SK-N-SH (cell line): ENCODE results near the gene SORD. TPM values are rescaled to one million over a fixed set of nuclear protein-coding genes. Genes with fewer than 3 reads are reported as not detected.

ENCODE experiments used
- CTCF ChIA-PET: fragments of 300-600, 350-600 bp; formaldehyde crosslinking; extraction: SDS; loops from one replicate; lab custom pipeline; 2021; lab: Yijun Ruan, JAX
- POLR2A ChIA-PET: fragments of 350-600 bp; sonication (Branson Sonifier 250); formaldehyde crosslinking; extraction: SDS; loops from one replicate; lab custom pipeline; 2020; ENCODE audit warnings: antibody characterized with exemption, inconsistent platforms; lab: Yijun Ruan, JAX
- DNase-seq: peaks from one replicate; pipeline ENCODE4 v3.0.0; 2012
- H2AFZ ChIP-seq: fragments of 200-600 bp; sonication (generic); 2 replicates; pipeline ENCODE4 v1.8.1; 2016; ENCODE audit warnings: antibody characterized with exemption, mild to moderate bottlenecking, low read depth
- H3F3A ChIP-seq: fragments of 200-600 bp; sonication (generic); replicated peaks from 2 replicates; pipeline ENCODE3; 2016; ENCODE audit warnings: antibody characterized with exemption, mild to moderate bottlenecking; ENCODE audit not compliant: insufficient read depth
- H3K27ac ChIP-seq, 2 experiments: fragments of 200-500 bp in 1 of 2; fragments of 200-600 bp in 1 of 2; sonication (Bioruptor generic) in 1 of 2; sonication (generic), shearing (Covaris generic) in 1 of 2; 2 replicates each; pipeline versions ENCODE4 v1.5.1 to v1.6.1; 2014 to 2016; ENCODE audit warnings: low read depth in 2 of 2, inconsistent platforms in 1 of 2, low read length in 1 of 2, mild to moderate bottlenecking in 1 of 2, mixed read lengths in 1 of 2
- H3K27me3 ChIP-seq: fragments of 200-600 bp; sonication (generic), shearing (Covaris generic); 2 replicates; pipeline ENCODE4 v1.6.1; 2016; ENCODE audit warnings: mixed run types; ENCODE audit not compliant: insufficient read depth
- H3K36me3 ChIP-seq, 2 experiments: fragments of 200-500 bp in 1 of 2; fragments of 200-600 bp in 1 of 2; sonication (Bioruptor generic) in 1 of 2; sonication (generic) in 1 of 2; replicated peaks in 1 of 2; 2 replicates each; pipeline versions ENCODE3 to v1.5.1; 2014 to 2016; ENCODE audit warnings: low read length in 1 of 2, mild to moderate bottlenecking in 1 of 2; ENCODE audit not compliant: insufficient read depth in 2 of 2, control insufficient read depth in 1 of 2
- H3K4me1 ChIP-seq, 2 experiments: fragments of 200-500 bp in 1 of 2; fragments of 200-600 bp in 1 of 2; sonication (Bioruptor generic) in 1 of 2; sonication (generic), shearing (Covaris generic) in 1 of 2; 2 replicates each; pipeline versions ENCODE4 v1.5.1 to v1.6.1; 2014 to 2016; ENCODE audit warnings: low read depth in 1 of 2, low read length in 1 of 2, mixed run types in 1 of 2; ENCODE audit not compliant: insufficient read depth in 2 of 2, control insufficient read depth in 1 of 2
- H3K4me2 ChIP-seq: fragments of 200-600 bp; sonication (generic), shearing (Covaris generic); 2 replicates; pipeline ENCODE4 v1.6.1; 2017; ENCODE audit warnings: mixed run types
- H3K4me3 ChIP-seq, 2 experiments: fragments of 200-500 bp in 1 of 2; fragments of 200-600 bp in 1 of 2; sonication (Bioruptor generic) in 1 of 2; sonication (generic), shearing (Covaris generic) in 1 of 2; 2 replicates each; pipeline versions ENCODE4 v1.5.1 to v1.8.1; 2014 to 2016; ENCODE audit warnings: low read depth in 2 of 2, inconsistent platforms in 1 of 2, low read length in 1 of 2, mild to moderate bottlenecking in 1 of 2, mixed read lengths in 1 of 2, moderate library complexity in 1 of 2
- H3K79me2 ChIP-seq: fragments of 200-600 bp; sonication (generic); 2 replicates; pipeline ENCODE4 v1.8.1; 2017; ENCODE audit warnings: mild to moderate bottlenecking; ENCODE audit not compliant: insufficient read depth
- H3K9ac ChIP-seq: fragments of 200-600 bp; sonication (generic); 2 replicates; pipeline ENCODE4 v1.6.1; 2017; ENCODE audit warnings: mixed run types
- H3K9me2 ChIP-seq: fragments of 200-600 bp; sonication (generic); 2 replicates; pipeline ENCODE4 v1.6.1; 2017; ENCODE audit warnings: mixed run types
- H3K9me3 ChIP-seq: fragments of 200-600 bp; sonication (generic); 2 replicates; pipeline ENCODE4 v1.6.1; 2017; ENCODE audit warnings: mixed run types, mild to moderate bottlenecking, moderate library complexity
- H4K20me1 ChIP-seq: fragments of 200-600 bp; sonication (generic); 2 replicates; pipeline ENCODE4 v1.6.1; 2017; ENCODE audit warnings: mild to moderate bottlenecking, mixed run types; ENCODE audit not compliant: insufficient read depth
- CHD2 ChIP-seq: fragments of 150-350 bp; IDR thresholded peaks from 2 replicates; pipeline ENCODE4 v1.6.1; 2018; ENCODE audit warnings: low read length; ENCODE audit not compliant: partially characterized antibody
- ELF1 ChIP-seq: IDR thresholded peaks from 2 replicates; pipeline ENCODE4 v1.4.0; 2012
- EZH2phosphoT487 ChIP-seq: fragments of 200-600 bp; sonication (generic); IDR thresholded peaks from 2 replicates; pipeline ENCODE4 v1.6.1; 2017; ENCODE audit warnings: low read depth, mixed run types, mild to moderate bottlenecking, antibody characterized with exemption, moderate library complexity, borderline replicate concordance
- FOXJ3 ChIP-seq: sonication (generic); formaldehyde crosslinking; IDR thresholded peaks from 2 replicates; pipeline ENCODE4 v1.5.1; 2020; ENCODE audit warnings: mild to moderate bottlenecking, missing genetic modification reagents
- FOXM1 ChIP-seq: IDR thresholded peaks from 2 replicates; pipeline ENCODE4 v1.4.0; 2012; ENCODE audit warnings: low read depth, mild to moderate bottlenecking
- IRF3 ChIP-seq: fragments of 150-350 bp; IDR thresholded peaks from 2 replicates; pipeline ENCODE4 v1.6.1; 2016; ENCODE audit warnings: mild to moderate bottlenecking, low read depth, low read length
- JUND ChIP-seq: IDR thresholded peaks from 2 replicates; pipeline ENCODE4 v1.4.0; 2012
- MAX ChIP-seq: IDR thresholded peaks from 2 replicates; pipeline ENCODE4 v1.4.0; 2012; ENCODE audit warnings: low read depth
- MEF2A ChIP-seq: IDR thresholded peaks from 2 replicates; pipeline ENCODE4 v1.4.0; 2012; ENCODE audit warnings: low read depth, borderline replicate concordance
- MXI1 ChIP-seq: IDR thresholded peaks from 2 replicates; pipeline ENCODE4 v1.6.1; 2012; ENCODE audit warnings: mild to moderate bottlenecking, low read depth, low read length, improper control_type of control experiment
- NRF1 ChIP-seq: IDR thresholded peaks from 2 replicates; pipeline ENCODE4 v1.6.1; 2012; ENCODE audit warnings: low read depth, mild to moderate bottlenecking, low read length
- RCOR1 ChIP-seq: fragments of 150-350 bp; IDR thresholded peaks from 2 replicates; pipeline ENCODE4 v1.6.1; 2017; ENCODE audit warnings: antibody characterized with exemption, low read length
- REST ChIP-seq: IDR thresholded peaks from 2 replicates; pipeline ENCODE4 v1.6.1; 2012; ENCODE audit warnings: mild to moderate bottlenecking, low read depth, low read length, moderate library complexity
- RXRA ChIP-seq: IDR thresholded peaks from 2 replicates; pipeline ENCODE4 v1.4.0; 2012; ENCODE audit warnings: low read depth, mild to moderate bottlenecking, borderline replicate concordance
- TCF12 ChIP-seq: IDR thresholded peaks from 2 replicates; pipeline ENCODE4 v1.4.0; 2012
- TEAD4 ChIP-seq: IDR thresholded peaks from 2 replicates; pipeline ENCODE4 v1.4.0; 2012; ENCODE audit warnings: mild to moderate bottlenecking, borderline replicate concordance; ENCODE audit not compliant: insufficient read depth
- USF2 ChIP-seq: fragments of 150-350 bp; IDR thresholded peaks from 2 replicates; pipeline ENCODE4 v1.6.1; 2017; ENCODE audit warnings: antibody characterized with exemption, low read length, low read depth, borderline replicate concordance
- YY1 ChIP-seq: IDR thresholded peaks from 2 replicates; pipeline ENCODE4 v1.4.0; 2012; ENCODE audit warnings: low read depth, mild to moderate bottlenecking
- WGBS: methylation state at CpG from one replicate; pipeline ENCODE4 v1.1.6; 2017; ENCODE audit warnings: low lambda C conversion rate; 5-methylcytosine and 5-hydroxymethylcytosine counted together
- polyA plus RNA-seq, 3 experiments: library from polyadenylated mRNA; depleted of rRNA; stranded (reverse); fragments of >200 nt; gene quantifications; 2 replicates each; pipeline ENCODE4 v1.2.3, GENCODE V29; 2012

SORD gene
- polyA plus RNA-seq, 1 of the 3 experiments (the other 2 are of a cell fraction): 35.1 TPM

GRCh38 chr15:45084163-45084562 is 61.2 kb downstream of the SORD start:
- no peak for TF ChIP-seq RXRA
- TF ChIP-seq MEF2A: no peak
- TF ChIP-seq MXI1: no peak
- TF ChIP-seq ELF1: no peak
- no peak for TF ChIP-seq YY1
- no peak for TF ChIP-seq TCF12
- no peak for TF ChIP-seq TEAD4
- TF ChIP-seq USF2: no peak
- TF ChIP-seq JUND: no peak
- TF ChIP-seq MAX: no peak
- no peak for TF ChIP-seq CHD2
- no peak for TF ChIP-seq FOXJ3 (CRISPR knock-in tag)
- no peak for TF ChIP-seq EZH2phosphoT487
- TF ChIP-seq NRF1: no peak
- no peak for TF ChIP-seq IRF3
- no peak for TF ChIP-seq RCOR1
- TF ChIP-seq REST: no peak
- TF ChIP-seq FOXM1: no peak
- TF ChIP-seq, all 33 proteins: peak for 0
- no peaks in the 10 kb centered on the region for H3K27me3 ChIP-seq
- no peak overlapping the region for H3K9ac ChIP-seq
- no peaks in the 10 kb centered on the region for H3F3A ChIP-seq
- ChIA-PET POLR2A (no interaction called here), CTCF (interaction anchor here (1.4 to 8.4 kb wide), 2 partner anchors 11 to 34 kb away, joined by 4 to 46 read pairs; no protein-coding TSS in a partner anchor)
- DNase-seq: no peak
- 66% methylated on average over 3 of the region's 3 CpGs for WGBS
- H3K27ac ChIP-seq: no peak overlapping the region
- no peak overlapping the region for H3K4me3 ChIP-seq
- peaks cover 0 to 8% of the 10 kb centered on the region in 2 experiments; a peak in 1 of 4 replicates for H3K4me1 ChIP-seq
- H3K79me2 ChIP-seq: no peaks in the 10 kb centered on the region
- H4K20me1 ChIP-seq: no peaks in the 10 kb centered on the region
- no peaks in the 10 kb centered on the region for H3K9me3 ChIP-seq
- H3K36me3 ChIP-seq: no peaks in the 10 kb centered on the region
- H2AFZ ChIP-seq: no peak overlapping the region
- H3K9me2 ChIP-seq: no peaks in the 10 kb centered on the region
- no peak overlapping the region for H3K4me2 ChIP-seq
